Bronchial epithelial cell (primary cell): ENCODE measurements around the gene HEATR1. TPM values are rescaled to one million over a fixed set of nuclear protein-coding genes. Genes with fewer than 3 reads are reported as not detected.
A peak's percentile ranks its signal among the peaks of the same experiment; 100 is the strongest.

Experiments used
- DNase-seq: peaks from one replicate; pipeline ENCODE4 v3.0.0-alpha.2; 2010; ENCODE audit warnings: low read depth
- FAIRE-seq: peaks from 2 replicates; lab custom pipeline; 2011; peaks lifted over from hg19 to GRCh38; lab: Jason Lieb, UNC
- H3K27me3 ChIP-seq: 2 replicates; pipeline ENCODE4 v1.5.1; 2011; ENCODE audit warnings: low read length; ENCODE audit not compliant: control insufficient read depth, insufficient read depth
- H3K36me3 ChIP-seq: 2 replicates; pipeline ENCODE4 v1.5.1; 2011; ENCODE audit warnings: low read length; ENCODE audit not compliant: control insufficient read depth, insufficient read depth
- H3K4me3 ChIP-seq: 2 replicates; pipeline ENCODE4 v1.5.1; 2011; ENCODE audit warnings: mild to moderate bottlenecking, low read depth, low read length, control low read depth
- total RNA-seq: library from RNA; depleted of rRNA; stranded (reverse); fragments of >200 nt; gene quantifications from 2 replicates; pipeline ENCODE4 v1.2.1, GENCODE V29; 2014
- TF ChIP-seq, protein P1 (sequence below): IDR thresholded peaks from 2 replicates; pipeline ENCODE4 v1.5.1; 2011; ENCODE audit warnings: mild to moderate bottlenecking, moderate library complexity, low read length, control low read depth, inconsistent platforms; ENCODE audit not compliant: insufficient read depth, severe bottlenecking

HEATR1 gene
- total RNA-seq, 1 donor from 2014 or later, result 37.4 TPM

DNA sequence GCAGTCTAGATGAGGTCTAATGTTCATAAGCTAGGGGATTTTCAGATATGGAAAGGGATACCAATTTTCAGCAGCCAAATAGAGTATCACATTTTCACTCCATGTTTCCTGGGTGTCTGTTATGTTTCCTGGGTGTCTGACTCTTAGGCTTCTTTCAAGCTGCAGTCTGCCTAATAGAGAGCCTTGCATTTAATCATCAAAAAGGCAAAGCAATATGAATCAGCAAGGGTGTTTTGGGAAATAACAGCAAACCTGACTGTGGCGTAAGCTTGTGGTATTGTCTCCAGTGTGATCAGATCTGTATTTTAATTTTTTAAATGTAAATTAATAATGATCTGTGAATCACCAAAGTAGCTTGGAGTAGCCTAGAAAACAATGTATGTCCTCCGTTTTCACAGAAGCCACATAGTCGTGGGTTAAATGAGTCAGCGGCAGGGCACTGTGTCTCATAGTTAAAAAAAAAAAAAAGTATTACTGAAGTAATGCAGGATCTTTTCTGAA is 70.1 kb downstream of the HEATR1 start:
- H3K4me3 ChIP-seq, result no peak overlapping the region
- FAIRE-seq, result no peak
- DNase-seq, result peak; percentile 76
- TF ChIP-seq, protein P1, sequence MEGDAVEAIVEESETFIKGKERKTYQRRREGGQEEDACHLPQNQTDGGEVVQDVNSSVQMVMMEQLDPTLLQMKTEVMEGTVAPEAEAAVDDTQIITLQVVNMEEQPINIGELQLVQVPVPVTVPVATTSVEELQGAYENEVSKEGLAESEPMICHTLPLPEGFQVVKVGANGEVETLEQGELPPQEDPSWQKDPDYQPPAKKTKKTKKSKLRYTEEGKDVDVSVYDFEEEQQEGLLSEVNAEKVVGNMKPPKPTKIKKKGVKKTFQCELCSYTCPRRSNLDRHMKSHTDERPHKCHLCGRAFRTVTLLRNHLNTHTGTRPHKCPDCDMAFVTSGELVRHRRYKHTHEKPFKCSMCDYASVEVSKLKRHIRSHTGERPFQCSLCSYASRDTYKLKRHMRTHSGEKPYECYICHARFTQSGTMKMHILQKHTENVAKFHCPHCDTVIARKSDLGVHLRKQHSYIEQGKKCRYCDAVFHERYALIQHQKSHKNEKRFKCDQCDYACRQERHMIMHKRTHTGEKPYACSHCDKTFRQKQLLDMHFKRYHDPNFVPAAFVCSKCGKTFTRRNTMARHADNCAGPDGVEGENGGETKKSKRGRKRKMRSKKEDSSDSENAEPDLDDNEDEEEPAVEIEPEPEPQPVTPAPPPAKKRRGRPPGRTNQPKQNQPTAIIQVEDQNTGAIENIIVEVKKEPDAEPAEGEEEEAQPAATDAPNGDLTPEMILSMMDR, result no peak
- peaks cover 13% of the 10 kb centered on the region for H3K36me3 ChIP-seq
- no peaks in the 10 kb centered on the region for H3K27me3 ChIP-seq

GRCh38 chr1:236532850-236533249 is 71.5 kb downstream of the HEATR1 start:
- FAIRE-seq (no peak), DNase-seq (no peak)
- Histone ChIP-seq H3K4me3 (no peak overlapping the region), H3K27me3 (no peaks in the 10 kb centered on the region), H3K36me3 (peaks cover 9% of the 10 kb centered on the region)
- TF ChIP-seq, protein P1, result no peak

- Histone ChIP-seq H3K4me3 (no peak overlapping the region), H3K27me3 (no peaks in the 10 kb centered on the region), H3K36me3 (peaks cover 7% of the 10 kb centered on the region)
- DNase-seq (no peak), FAIRE-seq (no peak)
- TF ChIP-seq, protein P1, result no peak
Observed at GRCh38 chr1:236530959-236531358, 73.4 kb downstream of the HEATR1 start.

- Histone ChIP-seq H3K27me3 (no peaks in the 10 kb centered on the region), H3K36me3 (peaks cover 5% of the 10 kb centered on the region), H3K4me3 (no peak overlapping the region)
- no peak for DNase-seq
- TF ChIP-seq, protein P1, result no peak
- FAIRE-seq, result no peak
Observed at GRCh38 chr1:236530286-236530685, 74.0 kb downstream of the HEATR1 start.

- DNase-seq (no peak), FAIRE-seq (no peak)
- Histone ChIP-seq H3K36me3 (peaks cover 4% of the 10 kb centered on the region), H3K4me3 (no peak overlapping the region), H3K27me3 (no peaks in the 10 kb centered on the region)
- TF ChIP-seq, protein P1, result no peak
Observed at GRCh38 chr1:236526079-236526478, 78.2 kb downstream of the HEATR1 start.

DNA sequence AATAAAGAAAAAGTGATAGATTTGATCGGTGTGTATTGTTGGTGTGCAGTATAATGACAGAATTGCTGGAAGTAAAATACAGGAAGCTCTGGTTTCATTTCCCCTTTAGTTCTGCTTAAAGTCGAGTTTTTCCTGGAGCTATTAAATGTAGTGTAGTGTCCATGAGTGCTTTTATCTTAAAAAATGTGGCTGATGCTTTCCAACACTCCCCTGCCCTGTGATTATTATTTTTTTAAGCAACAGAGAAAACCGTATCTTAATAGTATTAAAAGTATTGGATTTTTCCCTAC is 79.5 kb downstream of the HEATR1 start:
- TF ChIP-seq, protein P1, result no peak
- Histone ChIP-seq H3K4me3 (peak overlapping the region; percentile 56), H3K36me3 (peaks cover 4% of the 10 kb centered on the region), H3K27me3 (no peaks in the 10 kb centered on the region)
- no peak for DNase-seq
- FAIRE-seq, result no peak
